HG02588 (cell line): Measurements from ENCODE around the gene DTNBP1.
"Not testable (repeated sequence)": the region's sequence is repeated elsewhere in the genome, so short reads cannot be mapped to it uniquely, and the experiment has no call there.

Source experiments
- ATAC-seq: cut with Tn5 transposase; IDR thresholded peaks from one replicate; pipeline ENCODE4 v1.9.1; 2021; ENCODE audit warnings: mild to moderate bottlenecking, moderate library complexity; ENCODE audit not compliant: unreplicated experiment

The DTNBP1 gene

GRCh38 chr6:15672291-15672690 lies 9.5 kb upstream of the DTNBP1 start:
- no peak for ATAC-seq

GRCh38 chr6:15668918-15669317 lies 6.1 kb upstream of the DTNBP1 start:
- no peak for ATAC-seq

DNA sequence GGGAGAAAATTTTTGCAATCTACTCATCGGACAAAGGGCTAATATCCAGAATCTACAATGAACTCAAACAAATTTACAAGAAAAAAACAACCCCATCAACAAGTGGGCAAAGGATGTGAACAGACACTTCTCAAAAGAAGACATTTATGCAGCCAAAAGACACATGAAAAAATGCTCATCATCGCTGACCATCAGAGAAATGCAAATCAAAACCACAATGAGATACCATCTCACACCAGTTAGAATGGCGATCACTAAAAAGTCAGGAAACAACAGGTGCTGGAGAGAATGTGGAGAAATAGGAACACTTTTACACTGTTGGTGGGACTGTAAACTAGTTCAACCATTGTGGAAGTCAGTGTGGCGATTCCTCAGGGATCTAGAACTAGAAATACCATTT lies 4.1 kb upstream of the DTNBP1 start:
- not testable (repeated sequence) for ATAC-seq

DNA sequence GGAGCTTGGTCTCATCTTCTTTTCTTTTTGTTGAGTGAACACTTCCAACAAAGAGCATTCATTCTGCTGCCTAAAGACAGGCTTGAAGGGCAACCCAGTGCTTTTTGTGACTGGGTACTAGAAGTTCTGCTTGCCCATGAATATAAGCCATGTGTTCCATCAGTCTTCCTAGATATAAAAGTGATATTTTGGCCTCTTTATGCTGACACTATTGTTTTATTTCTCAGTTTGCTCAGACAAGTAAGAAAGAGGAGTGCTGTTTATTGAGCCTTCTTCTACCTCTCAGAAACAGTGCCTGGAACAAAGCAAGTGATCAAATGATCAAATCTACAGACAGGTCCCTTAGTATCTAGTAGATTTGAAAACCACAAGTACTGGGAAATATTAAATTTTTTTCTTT lies 2.4 kb upstream of the DTNBP1 start:
- no peak for ATAC-seq

DNA sequence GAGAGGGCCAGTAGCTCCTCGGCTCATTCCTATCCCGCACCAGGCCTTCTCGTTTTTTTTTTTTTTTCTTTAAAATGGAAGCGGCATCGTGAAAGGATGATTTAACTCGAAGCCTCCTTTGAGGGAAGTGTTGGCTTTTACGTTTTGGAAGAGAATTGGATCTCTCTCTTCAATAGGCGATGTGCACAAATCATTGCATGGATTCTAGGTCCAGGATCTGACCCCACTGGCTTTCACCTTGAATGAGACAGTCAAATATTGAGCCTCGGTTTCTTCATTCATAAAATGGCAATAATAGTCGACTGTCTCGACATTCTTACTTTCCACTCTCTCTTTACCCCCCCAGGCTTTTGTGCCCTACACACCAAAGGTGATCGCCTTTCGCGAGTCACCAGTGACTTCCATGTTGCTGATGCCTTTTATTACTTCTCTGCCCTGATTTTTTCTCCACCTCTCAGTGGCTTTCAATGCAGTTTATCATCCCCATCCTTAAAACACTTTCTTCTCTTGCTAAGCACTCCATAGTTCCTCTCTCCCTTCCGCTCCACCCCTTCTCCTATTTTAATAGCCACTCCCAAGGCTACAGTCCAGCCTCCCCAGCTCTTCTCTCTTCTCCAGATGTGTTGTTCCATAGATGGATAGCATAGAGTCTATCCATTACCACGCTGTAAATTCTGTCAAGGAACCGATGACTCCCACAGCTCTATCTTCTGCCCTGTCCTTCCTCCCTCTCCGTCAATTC lies 473 bp upstream of the DTNBP1 start:
- no peak for ATAC-seq

- no peak for ATAC-seq
Observed at GRCh38 chr6:15661853-15662325, 939 bp downstream of the DTNBP1 start.

DNA sequence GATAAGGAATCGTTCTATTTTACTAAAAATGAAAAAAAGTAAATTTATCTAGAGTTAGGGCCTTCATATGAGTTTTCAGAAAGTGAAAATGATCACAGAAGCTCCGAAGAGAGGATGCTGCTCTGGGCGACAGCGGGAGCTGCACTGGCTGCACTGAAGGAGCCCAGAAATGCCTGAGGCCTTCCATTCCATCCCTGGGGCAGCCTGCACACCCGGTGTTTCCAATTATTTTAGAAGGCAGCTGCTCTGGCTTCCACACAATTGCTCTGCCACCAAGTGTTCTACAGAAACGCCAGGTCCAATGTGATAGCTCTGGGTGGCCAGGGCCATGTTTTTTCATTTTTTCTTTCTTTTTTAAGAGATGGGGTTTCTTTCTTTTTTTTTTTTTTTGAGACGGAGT lies 3.6 kb downstream of the DTNBP1 start:
- ATAC-seq: no peak

DNA sequence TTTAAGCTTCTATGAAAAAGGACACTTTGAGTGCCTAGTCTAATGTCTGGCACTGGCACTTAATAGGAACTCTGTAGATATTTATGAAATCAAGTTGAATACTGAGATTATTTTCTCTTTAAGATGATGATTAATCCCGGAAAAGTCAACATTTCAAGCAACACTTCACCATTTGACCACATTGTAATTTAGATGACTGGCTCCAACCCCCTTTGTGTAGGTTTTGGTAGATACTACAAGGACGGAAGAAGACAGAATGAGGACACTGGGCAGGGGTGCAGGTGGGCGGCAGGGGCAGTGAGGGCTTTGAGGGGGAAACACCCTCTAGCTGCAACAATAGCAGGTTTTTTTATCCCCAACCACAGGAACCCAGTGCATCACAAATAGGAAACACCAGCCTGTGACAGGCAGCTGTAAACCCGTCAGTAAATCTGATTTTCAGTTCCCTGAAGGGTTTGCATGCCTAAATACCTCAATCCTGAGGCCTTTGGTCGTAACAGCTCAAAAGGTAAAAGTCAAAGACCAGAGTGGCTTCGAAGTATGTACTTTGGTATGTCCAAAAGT lies 4.6 kb downstream of the DTNBP1 start:
- ATAC-seq: no peak

- no peak for ATAC-seq
Observed at GRCh38 chr6:15657290-15657689, 5.5 kb downstream of the DTNBP1 start.

DNA sequence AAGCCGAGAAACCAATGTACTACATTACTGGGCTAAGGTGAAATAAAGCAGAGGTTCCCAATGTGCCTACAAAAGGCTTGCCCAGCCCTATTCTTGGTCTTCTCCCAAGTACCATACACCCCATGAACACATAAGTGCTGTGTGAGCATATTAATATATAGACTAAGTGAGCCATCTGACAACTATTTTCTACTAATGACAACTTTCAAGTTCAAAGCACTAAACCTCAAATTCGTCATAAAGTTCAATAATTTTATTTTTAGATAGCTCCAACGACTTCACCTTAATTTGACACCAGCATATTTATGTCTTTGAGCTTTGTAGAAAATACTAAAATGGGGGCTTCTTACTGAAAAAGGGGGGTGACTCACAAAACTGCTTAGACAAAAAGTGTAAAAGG lies 6.7 kb downstream of the DTNBP1 start:
- ATAC-seq: no peak

- no peak for ATAC-seq
Observed at GRCh38 chr6:15654250-15654649, 8.6 kb downstream of the DTNBP1 start.

- peak; percentile 47 for ATAC-seq
Observed at GRCh38 chr6:15653581-15653980, 9.2 kb downstream of the DTNBP1 start.

- ATAC-seq: not testable (repeated sequence)
Observed at GRCh38 chr6:15650004-15650559, 12.7 kb downstream of the DTNBP1 start.

GRCh38 chr6:15644904-15645303 lies 17.9 kb downstream of the DTNBP1 start:
- no peak for ATAC-seq

- ATAC-seq: no peak
Observed at GRCh38 chr6:15643542-15643941, 19.3 kb downstream of the DTNBP1 start.

DNA sequence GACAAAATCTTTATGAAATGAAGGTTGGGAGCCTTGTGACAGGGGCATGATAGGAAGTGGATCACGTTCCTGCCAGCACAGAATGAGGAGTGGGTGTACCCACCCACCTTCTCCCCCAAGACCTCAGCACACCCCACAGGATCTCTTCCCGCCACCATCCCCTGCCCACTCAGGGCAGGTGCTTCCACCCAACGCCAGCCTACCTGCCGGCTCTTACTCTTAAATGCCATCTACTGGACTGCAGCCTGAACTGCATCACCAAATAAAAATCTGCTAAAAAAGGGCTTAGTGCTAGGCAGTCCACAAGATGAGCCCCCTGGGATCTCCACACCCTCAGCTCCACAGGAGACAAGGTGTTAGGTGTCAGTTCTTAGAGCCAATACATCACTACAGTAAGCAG lies 20.6 kb downstream of the DTNBP1 start:
- no peak for ATAC-seq

GRCh38 chr6:15638373-15638772 lies 24.5 kb downstream of the DTNBP1 start:
- ATAC-seq: no peak

DNA sequence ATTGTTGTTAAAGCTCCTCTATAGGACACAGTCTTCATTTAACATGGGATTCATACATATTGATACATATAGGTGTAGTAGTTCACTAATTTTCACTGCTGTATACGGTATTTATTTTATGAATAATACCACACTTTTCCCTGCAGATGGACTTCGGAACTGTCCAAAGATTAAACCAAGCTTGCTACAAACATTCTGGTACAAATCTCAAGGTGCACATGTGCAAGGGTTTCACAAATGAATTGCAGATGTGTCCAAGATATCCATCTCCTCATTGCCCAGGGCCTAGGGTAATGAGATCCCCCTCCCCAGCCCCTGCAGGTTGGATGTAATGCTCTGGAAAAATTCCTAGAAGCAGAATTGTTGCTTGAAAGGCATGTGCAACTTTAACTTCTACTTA lies 31.4 kb downstream of the DTNBP1 start:
- no peak for ATAC-seq

- no peak for ATAC-seq
Observed at GRCh38 chr6:15630202-15630601, 32.6 kb downstream of the DTNBP1 start.

- ATAC-seq: no peak
Observed at GRCh38 chr6:15629487-15629886, 33.3 kb downstream of the DTNBP1 start.

- ATAC-seq: no peak
Observed at GRCh38 chr6:15628499-15629131, 34.2 kb downstream of the DTNBP1 start.

GRCh38 chr6:15627821-15628220 lies 35.0 kb downstream of the DTNBP1 start:
- ATAC-seq: no peak
